PC-3 (cell line): ENCODE results near the gene CBL.

ENCODE experiments used
- EZH2phosphoT487 ChIP-seq: fragments of 300-600 bp; sonication (generic); IDR thresholded peaks from 2 replicates; pipeline ENCODE4 v1.6.1; 2018; ENCODE audit warnings: mild to moderate bottlenecking, antibody characterized with exemption, low read length, borderline replicate concordance
- TF ChIP-seq, protein P1 (sequence below): fragments of 300-600 bp; sonication (generic); conservative IDR thresholded peaks from 2 replicates; pipeline ENCODE4 v1.5.1; 2017; ENCODE audit warnings: antibody characterized with exemption, low read depth, mild to moderate bottlenecking, low read length

DNA sequence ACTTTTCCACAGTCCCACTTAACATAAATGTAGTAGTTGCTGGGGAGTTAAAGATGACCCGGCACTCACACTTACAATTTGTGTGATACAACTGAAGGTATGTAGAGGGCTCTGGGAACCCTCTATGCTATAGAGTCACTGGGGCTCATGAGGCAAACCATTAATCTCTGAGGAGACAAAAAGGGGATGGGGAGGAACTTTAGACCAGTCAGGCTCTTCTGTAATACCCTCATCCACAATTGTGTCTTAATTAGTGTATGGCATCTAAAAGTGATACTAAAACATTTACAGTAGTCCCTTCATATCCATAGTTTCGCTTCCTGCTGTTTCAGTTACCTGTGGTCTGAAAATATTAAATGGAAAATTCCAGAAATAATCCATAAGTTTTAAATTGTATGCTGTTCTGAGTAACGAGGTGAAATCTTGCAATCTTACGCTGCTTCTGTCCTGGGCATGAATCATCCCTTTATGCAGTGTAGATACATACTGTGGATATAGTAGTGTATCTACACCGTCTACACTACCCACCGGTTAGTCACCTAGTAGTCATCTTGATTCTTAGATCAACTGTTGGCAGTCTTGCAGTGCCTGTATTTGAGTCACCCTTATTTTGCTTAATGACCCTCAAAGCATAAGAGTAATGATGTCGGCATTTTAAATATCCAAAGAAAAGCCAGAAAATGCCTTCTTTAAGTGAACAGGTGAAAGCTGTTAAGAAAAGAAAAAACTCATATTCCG, 12.2 kb downstream of the CBL start:
- TF ChIP-seq, protein P1, sequence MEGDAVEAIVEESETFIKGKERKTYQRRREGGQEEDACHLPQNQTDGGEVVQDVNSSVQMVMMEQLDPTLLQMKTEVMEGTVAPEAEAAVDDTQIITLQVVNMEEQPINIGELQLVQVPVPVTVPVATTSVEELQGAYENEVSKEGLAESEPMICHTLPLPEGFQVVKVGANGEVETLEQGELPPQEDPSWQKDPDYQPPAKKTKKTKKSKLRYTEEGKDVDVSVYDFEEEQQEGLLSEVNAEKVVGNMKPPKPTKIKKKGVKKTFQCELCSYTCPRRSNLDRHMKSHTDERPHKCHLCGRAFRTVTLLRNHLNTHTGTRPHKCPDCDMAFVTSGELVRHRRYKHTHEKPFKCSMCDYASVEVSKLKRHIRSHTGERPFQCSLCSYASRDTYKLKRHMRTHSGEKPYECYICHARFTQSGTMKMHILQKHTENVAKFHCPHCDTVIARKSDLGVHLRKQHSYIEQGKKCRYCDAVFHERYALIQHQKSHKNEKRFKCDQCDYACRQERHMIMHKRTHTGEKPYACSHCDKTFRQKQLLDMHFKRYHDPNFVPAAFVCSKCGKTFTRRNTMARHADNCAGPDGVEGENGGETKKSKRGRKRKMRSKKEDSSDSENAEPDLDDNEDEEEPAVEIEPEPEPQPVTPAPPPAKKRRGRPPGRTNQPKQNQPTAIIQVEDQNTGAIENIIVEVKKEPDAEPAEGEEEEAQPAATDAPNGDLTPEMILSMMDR, result no peak
- no peak for TF ChIP-seq EZH2phosphoT487
